ENCODE measurements around the gene DPEP1. TPM values are rescaled to one million over a fixed set of nuclear protein-coding genes. Genes with fewer than 3 reads are reported as not detected.

The DPEP1 gene
- total and polyA plus RNA-seq, 2 experiments from 2014 or later: 1.7 to 2.3 TPM

DNA sequence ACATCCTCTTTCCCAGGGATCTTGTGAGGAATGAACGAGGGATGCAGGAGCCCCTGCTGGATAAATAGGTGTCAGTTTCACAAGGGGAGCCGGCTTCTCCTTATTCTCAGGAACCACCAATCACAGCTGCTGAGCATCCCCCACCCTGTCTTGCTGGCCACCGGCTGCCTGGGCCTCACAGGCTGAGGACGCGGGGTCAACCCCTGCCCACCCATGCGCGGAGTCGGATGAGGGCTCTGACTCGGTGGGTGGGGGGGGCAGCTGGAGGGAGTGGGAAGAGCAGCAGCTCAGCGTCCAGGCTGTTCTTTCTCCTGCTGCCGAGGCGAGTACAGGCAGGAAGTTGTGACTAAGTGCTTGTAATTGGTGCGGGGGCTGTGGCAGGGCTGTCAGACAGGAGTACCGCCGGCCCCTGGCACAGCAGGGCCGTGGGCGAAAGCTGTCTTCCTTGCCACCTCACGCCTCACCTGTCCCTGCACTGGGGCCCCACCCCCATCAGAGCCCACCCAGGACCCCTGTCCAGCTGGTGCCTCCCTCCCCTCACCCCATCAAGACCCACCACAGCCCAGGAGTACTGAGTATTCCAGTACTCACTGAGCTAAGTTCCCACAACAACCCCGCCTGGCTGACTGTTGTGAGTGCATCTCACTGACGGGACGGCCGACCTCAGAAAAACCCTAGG lies 11.0 kb upstream of the DPEP1 start:
- Histone ChIP-seq H3K27me3 (ENCODE audit: insufficient read depth) (no peaks in the 10 kb centered on the region), H3K9me2 (ENCODE audit: insufficient read depth) (no peaks in the 10 kb centered on the region), H3K4me1 (ENCODE audit: insufficient read depth) (peaks cover 11% of the 10 kb centered on the region), H3F3A (replicated peaks; ENCODE audit: low read depth) (no peaks in the 10 kb centered on the region), H3K27ac (ENCODE audit: low read depth) (no peak overlapping the region), H3K36me3 (ENCODE audit: insufficient read depth) (no peaks in the 10 kb centered on the region), H3K4me2 (peak overlapping the region; percentile 69), H2AFZ (peak overlapping the region; percentile 80; the same call in 1 of the 2 replicates), H3K79me2 (replicated peaks; ENCODE audit: insufficient read depth) (no peaks in the 10 kb centered on the region), H4K20me1 (replicated peaks; ENCODE audit: insufficient read depth) (no peaks in the 10 kb centered on the region), H3K4me3 (peak overlapping the region; percentile 36; the same call in 1 of the 2 replicates)
- no peak overlapping the region; the same call in 2 of the 3 replicates for H3K4me3 Mint-ChIP-seq
- no peaks in the 10 kb centered on the region for H3K9me3 Mint-ChIP-seq
- no peak overlapping the region for H3K27ac Mint-ChIP-seq
- peaks cover 11% of the 10 kb centered on the region for H3K4me1 Mint-ChIP-seq
- H3K36me3 Mint-ChIP-seq (ENCODE audit: low read depth): no peaks in the 10 kb centered on the region
- TF ChIP-seq ZNF114 (CRISPR knock-in tag; IDR thresholded peaks at IDR 0.05) (no peak), STAT1 (IDR thresholded peaks at IDR 0.05; ENCODE audit: unreplicated experiment) (no peak), EZH2 (IDR thresholded peaks at IDR 0.05; ENCODE audit: low read depth, unreplicated experiment) (no peak), EZH2phosphoT487 (IDR thresholded peaks at IDR 0.05; ENCODE audit: unreplicated experiment) (no peak), ZNF331 (CRISPR knock-in tag; IDR thresholded peaks at IDR 0.05; ENCODE audit: low read depth) (no peak), NANOG (IDR thresholded peaks at IDR 0.05; ENCODE audit: borderline replicate concordance) (no peak), CREB1 (CRISPR knock-in tag; IDR thresholded peaks at IDR 0.05; ENCODE audit: low read depth) (no peak), POLR2AphosphoS5 (IDR thresholded peaks at IDR 0.05; ENCODE audit: low read depth) (no peak), ETS1 (IDR thresholded peaks at IDR 0.05) (no peak), JUNB (IDR thresholded peaks at IDR 0.05; ENCODE audit: unreplicated experiment) (no peak), CTCF (conservative IDR thresholded peaks at IDR 0.05; ENCODE audit: low read depth in 2 of 2) (no peak), REST (IDR thresholded peaks at IDR 0.05; ENCODE audit: unreplicated experiment) (no peak)
- TF ChIP-seq, protein P1, sequence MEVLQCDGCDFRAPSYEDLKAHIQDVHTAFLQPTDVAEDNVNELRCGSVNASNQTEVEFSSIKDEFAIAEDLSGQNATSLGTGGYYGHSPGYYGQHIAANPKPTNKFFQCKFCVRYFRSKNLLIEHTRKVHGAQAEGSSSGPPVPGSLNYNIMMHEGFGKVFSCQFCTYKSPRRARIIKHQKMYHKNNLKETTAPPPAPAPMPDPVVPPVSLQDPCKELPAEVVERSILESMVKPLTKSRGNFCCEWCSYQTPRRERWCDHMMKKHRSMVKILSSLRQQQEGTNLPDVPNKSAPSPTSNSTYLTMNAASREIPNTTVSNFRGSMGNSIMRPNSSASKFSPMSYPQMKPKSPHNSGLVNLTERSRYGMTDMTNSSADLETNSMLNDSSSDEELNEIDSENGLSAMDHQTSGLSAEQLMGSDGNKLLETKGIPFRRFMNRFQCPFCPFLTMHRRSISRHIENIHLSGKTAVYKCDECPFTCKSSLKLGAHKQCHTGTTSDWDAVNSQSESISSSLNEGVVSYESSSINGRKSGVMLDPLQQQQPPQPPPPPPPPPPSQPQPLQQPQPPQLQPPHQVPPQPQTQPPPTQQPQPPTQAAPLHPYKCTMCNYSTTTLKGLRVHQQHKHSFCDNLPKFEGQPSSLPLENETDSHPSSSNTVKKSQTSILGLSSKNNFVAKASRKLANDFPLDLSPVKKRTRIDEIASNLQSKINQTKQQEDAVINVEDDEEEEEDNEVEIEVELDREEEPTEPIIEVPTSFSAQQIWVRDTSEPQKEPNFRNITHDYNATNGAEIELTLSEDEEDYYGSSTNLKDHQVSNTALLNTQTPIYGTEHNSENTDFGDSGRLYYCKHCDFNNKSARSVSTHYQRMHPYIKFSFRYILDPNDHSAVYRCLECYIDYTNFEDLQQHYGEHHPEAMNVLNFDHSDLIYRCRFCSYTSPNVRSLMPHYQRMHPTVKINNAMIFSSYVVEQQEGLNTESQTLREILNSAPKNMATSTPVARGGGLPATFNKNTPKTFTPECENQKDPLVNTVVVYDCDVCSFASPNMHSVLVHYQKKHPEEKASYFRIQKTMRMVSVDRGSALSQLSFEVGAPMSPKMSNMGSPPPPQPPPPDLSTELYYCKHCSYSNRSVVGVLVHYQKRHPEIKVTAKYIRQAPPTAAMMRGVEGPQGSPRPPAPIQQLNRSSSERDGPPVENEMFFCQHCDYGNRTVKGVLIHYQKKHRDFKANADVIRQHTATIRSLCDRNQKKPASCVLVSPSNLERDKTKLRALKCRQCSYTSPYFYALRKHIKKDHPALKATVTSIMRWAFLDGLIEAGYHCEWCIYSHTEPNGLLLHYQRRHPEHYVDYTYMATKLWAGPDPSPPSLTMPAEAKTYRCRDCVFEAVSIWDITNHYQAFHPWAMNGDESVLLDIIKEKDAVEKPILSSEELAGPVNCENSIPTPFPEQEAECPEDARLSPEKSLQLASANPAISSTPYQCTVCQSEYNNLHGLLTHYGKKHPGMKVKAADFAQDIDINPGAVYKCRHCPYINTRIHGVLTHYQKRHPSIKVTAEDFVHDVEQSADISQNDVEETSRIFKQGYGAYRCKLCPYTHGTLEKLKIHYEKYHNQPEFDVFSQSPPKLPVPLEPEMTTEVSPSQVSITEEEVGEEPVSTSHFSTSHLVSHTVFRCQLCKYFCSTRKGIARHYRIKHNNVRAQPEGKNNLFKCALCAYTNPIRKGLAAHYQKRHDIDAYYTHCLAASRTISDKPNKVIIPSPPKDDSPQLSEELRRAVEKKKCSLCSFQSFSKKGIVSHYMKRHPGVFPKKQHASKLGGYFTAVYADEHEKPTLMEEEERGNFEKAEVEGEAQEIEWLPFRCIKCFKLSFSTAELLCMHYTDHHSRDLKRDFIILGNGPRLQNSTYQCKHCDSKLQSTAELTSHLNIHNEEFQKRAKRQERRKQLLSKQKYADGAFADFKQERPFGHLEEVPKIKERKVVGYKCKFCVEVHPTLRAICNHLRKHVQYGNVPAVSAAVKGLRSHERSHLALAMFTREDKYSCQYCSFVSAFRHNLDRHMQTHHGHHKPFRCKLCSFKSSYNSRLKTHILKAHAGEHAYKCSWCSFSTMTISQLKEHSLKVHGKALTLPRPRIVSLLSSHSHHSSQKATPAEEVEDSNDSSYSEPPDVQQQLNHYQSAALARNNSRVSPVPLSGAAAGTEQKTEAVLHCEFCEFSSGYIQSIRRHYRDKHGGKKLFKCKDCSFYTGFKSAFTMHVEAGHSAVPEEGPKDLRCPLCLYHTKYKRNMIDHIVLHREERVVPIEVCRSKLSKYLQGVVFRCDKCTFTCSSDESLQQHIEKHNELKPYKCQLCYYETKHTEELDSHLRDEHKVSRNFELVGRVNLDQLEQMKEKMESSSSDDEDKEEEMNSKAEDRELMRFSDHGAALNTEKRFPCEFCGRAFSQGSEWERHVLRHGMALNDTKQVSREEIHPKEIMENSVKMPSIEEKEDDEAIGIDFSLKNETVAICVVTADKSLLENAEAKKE (CRISPR knock-in tag; IDR thresholded peaks at IDR 0.05): no peak
- ATAC-seq: peak; percentile 68
- DNase-seq (ENCODE audit: low spot score): peak; percentile 80
- H3K27me3 Mint-ChIP-seq (ENCODE audit: insufficient read depth, low read depth, poor library complexity): peaks cover 12% of the 10 kb centered on the region

Data from GM23338 (cell line).